B cell (primary cell): Measurements from ENCODE around the gene ZACN.

ENCODE experiments used
- EZH2 ChIP-seq: IDR thresholded peaks from 2 replicates; pipeline ENCODE4 v1.6.1; 2012; ENCODE audit warnings: borderline replicate concordance, low read depth, mild to moderate bottlenecking, moderate library complexity, low read length; ENCODE audit not compliant: insufficient read depth, poor library complexity, severe bottlenecking
- TF ChIP-seq, protein P1 (sequence below): fragments of 200-600 bp; IDR thresholded peaks from one replicate; pipeline ENCODE4 v1.8.0; 2022; ENCODE audit warnings: antibody characterized with exemption, mild to moderate bottlenecking

DNA sequence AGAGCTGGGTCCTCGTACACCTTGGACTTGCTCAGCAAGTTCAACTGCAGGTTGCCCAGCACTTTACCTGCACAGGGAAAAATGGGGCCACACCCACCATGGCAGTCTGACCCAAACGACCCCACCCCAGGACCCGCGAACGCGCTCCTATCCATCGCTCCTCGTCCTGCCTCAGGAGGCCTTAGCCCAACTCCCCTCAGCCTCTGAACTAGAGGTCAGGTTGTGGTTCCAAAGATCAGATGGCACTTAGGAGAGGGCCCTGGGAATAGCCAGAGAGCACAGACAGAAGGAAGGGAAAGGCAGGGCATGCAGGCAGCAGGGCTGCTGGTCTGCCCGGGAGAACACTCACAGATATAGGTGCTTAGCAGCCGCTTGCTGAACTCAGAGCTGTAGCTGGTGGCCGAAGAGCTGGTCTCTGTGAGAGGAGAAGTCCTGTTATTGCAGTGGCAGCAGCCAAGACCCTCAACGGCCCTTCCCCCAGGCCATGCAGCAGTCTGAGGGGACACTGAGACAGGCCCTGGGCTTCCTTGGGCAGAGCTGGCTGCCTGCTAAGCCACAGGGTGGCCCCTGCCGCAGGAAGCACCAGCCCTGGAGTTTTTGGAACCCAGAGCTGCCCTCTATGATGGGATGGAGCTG lies 6.9 kb downstream of the ZACN start:
- TF ChIP-seq, protein P1, sequence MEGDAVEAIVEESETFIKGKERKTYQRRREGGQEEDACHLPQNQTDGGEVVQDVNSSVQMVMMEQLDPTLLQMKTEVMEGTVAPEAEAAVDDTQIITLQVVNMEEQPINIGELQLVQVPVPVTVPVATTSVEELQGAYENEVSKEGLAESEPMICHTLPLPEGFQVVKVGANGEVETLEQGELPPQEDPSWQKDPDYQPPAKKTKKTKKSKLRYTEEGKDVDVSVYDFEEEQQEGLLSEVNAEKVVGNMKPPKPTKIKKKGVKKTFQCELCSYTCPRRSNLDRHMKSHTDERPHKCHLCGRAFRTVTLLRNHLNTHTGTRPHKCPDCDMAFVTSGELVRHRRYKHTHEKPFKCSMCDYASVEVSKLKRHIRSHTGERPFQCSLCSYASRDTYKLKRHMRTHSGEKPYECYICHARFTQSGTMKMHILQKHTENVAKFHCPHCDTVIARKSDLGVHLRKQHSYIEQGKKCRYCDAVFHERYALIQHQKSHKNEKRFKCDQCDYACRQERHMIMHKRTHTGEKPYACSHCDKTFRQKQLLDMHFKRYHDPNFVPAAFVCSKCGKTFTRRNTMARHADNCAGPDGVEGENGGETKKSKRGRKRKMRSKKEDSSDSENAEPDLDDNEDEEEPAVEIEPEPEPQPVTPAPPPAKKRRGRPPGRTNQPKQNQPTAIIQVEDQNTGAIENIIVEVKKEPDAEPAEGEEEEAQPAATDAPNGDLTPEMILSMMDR = no peak
- TF ChIP-seq EZH2 = no peak
